Measurements from ENCODE around the gene RABGAP1L.

Gene RABGAP1L

GRCh38 chr1:174742805-174743653, 583.7 kb downstream of the RABGAP1L start:
- no peaks in the 10 kb centered on the region for H3K36me3 ChIP-seq (ENCODE audit: control insufficient read depth, insufficient read depth, low read length)
- DNase-seq (ENCODE audit: extremely low read depth, insufficient read length), result no peak
- no peak overlapping the region for H3K4me3 ChIP-seq (replicated peaks; ENCODE audit: low read depth, low read length)
- H3K27me3 ChIP-seq (replicated peaks; ENCODE audit: control insufficient read depth, insufficient read depth, low read length), result no peaks in the 10 kb centered on the region
- TF ChIP-seq, protein P1, sequence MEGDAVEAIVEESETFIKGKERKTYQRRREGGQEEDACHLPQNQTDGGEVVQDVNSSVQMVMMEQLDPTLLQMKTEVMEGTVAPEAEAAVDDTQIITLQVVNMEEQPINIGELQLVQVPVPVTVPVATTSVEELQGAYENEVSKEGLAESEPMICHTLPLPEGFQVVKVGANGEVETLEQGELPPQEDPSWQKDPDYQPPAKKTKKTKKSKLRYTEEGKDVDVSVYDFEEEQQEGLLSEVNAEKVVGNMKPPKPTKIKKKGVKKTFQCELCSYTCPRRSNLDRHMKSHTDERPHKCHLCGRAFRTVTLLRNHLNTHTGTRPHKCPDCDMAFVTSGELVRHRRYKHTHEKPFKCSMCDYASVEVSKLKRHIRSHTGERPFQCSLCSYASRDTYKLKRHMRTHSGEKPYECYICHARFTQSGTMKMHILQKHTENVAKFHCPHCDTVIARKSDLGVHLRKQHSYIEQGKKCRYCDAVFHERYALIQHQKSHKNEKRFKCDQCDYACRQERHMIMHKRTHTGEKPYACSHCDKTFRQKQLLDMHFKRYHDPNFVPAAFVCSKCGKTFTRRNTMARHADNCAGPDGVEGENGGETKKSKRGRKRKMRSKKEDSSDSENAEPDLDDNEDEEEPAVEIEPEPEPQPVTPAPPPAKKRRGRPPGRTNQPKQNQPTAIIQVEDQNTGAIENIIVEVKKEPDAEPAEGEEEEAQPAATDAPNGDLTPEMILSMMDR (IDR thresholded peaks at IDR 0.05; ENCODE audit: insufficient read depth, low read length, poor library complexity, severe bottlenecking), result no peak

DNA sequence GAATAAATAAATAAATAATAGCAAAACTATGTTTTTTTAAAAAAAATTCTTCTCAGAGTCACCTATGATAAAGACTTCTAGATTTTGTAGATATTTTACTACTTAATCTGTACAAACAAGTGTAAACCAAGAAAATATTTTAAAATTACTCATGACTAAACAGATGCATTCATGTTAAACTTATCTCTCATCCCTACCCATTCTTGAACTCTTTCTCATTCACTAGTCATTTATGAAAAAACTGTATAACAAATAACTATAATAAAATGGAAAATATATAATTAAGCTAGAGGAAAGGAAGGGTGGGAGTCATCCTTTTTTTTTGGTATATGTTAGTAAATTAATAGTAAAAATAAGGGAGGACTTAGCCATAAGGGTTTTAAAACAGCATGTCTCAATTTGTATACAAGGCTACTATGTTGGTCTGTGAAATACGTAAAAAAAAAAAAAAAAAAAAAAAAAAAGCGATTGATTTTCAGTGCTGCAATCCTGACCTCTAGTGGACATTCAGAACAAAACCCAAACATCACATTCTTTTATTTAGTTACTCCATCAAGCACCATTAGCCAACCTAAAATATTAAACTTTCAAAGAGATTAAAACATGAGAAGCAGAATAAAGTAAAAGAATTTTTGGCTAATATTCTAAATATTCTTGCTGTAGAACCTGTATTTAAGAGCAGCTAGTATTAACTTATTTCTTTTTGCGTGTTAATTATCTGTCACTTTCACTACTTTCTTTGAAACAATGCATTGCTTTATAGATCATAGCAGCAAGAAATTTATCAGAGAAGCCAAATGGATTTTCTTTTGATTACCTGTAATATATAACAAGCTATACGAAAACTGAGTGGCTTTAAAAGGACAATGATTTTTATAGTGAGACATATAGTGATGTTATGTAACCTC, 584.6 kb downstream of the RABGAP1L start:
- H3K27me3 ChIP-seq (replicated peaks; ENCODE audit: control insufficient read depth, insufficient read depth, low read length), result no peaks in the 10 kb centered on the region
- no peaks in the 10 kb centered on the region for H3K36me3 ChIP-seq (ENCODE audit: control insufficient read depth, insufficient read depth, low read length)
- no peak overlapping the region for H3K4me3 ChIP-seq (replicated peaks; ENCODE audit: low read depth, low read length)
- DNase-seq (ENCODE audit: extremely low read depth, insufficient read length), result no peak
- TF ChIP-seq, protein P1 (IDR thresholded peaks at IDR 0.05; ENCODE audit: insufficient read depth, low read length, poor library complexity, severe bottlenecking), result peak; percentile 56

DNA sequence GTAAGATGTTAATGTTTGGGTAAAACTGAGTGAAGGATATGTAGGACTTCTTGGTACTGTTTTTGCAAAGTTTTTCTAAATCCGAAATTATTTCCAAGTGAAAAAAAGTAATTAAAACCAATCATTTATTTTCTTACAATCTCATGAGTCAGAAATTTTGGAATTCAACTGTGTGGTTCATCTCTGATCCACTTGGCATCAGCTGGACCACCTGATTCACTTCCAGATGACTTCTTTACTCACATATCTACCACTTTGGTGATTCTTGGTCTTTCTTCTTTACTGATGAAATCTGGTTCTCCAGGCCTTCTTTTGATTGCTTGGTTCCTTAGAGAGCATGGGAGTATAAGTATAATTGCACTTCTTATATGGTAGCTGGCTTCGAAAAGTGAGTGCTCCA, 585.6 kb downstream of the RABGAP1L start:
- Histone ChIP-seq H3K4me3 (replicated peaks; ENCODE audit: low read depth, low read length) (no peak overlapping the region), H3K27me3 (replicated peaks; ENCODE audit: control insufficient read depth, insufficient read depth, low read length) (no peaks in the 10 kb centered on the region), H3K36me3 (ENCODE audit: control insufficient read depth, insufficient read depth, low read length) (no peaks in the 10 kb centered on the region)
- TF ChIP-seq, protein P1 (IDR thresholded peaks at IDR 0.05; ENCODE audit: insufficient read depth, low read length, poor library complexity, severe bottlenecking), result no peak
- DNase-seq (ENCODE audit: extremely low read depth, insufficient read length), result no peak

GRCh38 chr1:174746024-174746808, 586.9 kb downstream of the RABGAP1L start:
- DNase-seq (ENCODE audit: extremely low read depth, insufficient read length), result no peak
- no peaks in the 10 kb centered on the region for H3K27me3 ChIP-seq (replicated peaks; ENCODE audit: control insufficient read depth, insufficient read depth, low read length)
- no peaks in the 10 kb centered on the region for H3K36me3 ChIP-seq (ENCODE audit: control insufficient read depth, insufficient read depth, low read length)
- TF ChIP-seq, protein P1 (IDR thresholded peaks at IDR 0.05; ENCODE audit: insufficient read depth, low read length, poor library complexity, severe bottlenecking), result no peak
- no peak overlapping the region for H3K4me3 ChIP-seq (replicated peaks; ENCODE audit: low read depth, low read length)

DNA sequence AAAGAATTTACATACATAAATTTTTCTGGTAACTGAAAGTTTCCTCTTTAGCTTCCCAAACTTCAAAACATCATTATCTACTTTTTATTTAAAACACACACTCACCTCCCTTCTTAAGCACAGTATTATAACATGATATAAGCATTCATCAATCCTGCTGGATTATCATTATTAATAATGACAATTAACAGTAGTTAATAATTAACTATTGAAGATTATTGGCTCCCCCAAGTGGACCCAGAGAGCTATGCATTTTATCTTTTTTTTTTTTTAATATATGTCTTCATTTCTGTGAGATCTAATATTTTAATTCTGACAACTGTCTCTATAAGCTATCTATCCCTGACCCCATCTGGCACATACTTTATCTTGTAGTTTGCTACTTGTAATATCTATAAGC, 588.3 kb downstream of the RABGAP1L start:
- no peaks in the 10 kb centered on the region for H3K36me3 ChIP-seq (ENCODE audit: control insufficient read depth, insufficient read depth, low read length)
- TF ChIP-seq, protein P1 (IDR thresholded peaks at IDR 0.05; ENCODE audit: insufficient read depth, low read length, poor library complexity, severe bottlenecking), result peak; percentile 7
- no peak for DNase-seq (ENCODE audit: extremely low read depth, insufficient read length)
- H3K4me3 ChIP-seq (replicated peaks; ENCODE audit: low read depth, low read length), result no peak overlapping the region
- no peaks in the 10 kb centered on the region for H3K27me3 ChIP-seq (replicated peaks; ENCODE audit: control insufficient read depth, insufficient read depth, low read length)

All from GM06990 (cell line).